Testis (tissue), 2 donors: ENCODE measurements around the gene TUBGCP3.

Experiments used
- POLR2A ChIP-seq: fragments of 450-650 bp; IDR thresholded peaks from one replicate; pipeline ENCODE4 v1.6.1; 2017; ENCODE audit warnings: antibody characterized with exemption, mild to moderate bottlenecking, moderate library complexity
- TF ChIP-seq, protein P1 (sequence below), 3 experiments: fragments of 450-650 bp in 2 of 3; fragments of 200-600 bp in 1 of 3; sonication (generic) in 1 of 3; IDR thresholded peaks; one replicate each; pipeline ENCODE4 v1.5.1; 2016 to 2019; ENCODE audit warnings: antibody characterized with exemption in 3 of 3, mild to moderate bottlenecking in 2 of 3, moderate library complexity in 1 of 3

DNA sequence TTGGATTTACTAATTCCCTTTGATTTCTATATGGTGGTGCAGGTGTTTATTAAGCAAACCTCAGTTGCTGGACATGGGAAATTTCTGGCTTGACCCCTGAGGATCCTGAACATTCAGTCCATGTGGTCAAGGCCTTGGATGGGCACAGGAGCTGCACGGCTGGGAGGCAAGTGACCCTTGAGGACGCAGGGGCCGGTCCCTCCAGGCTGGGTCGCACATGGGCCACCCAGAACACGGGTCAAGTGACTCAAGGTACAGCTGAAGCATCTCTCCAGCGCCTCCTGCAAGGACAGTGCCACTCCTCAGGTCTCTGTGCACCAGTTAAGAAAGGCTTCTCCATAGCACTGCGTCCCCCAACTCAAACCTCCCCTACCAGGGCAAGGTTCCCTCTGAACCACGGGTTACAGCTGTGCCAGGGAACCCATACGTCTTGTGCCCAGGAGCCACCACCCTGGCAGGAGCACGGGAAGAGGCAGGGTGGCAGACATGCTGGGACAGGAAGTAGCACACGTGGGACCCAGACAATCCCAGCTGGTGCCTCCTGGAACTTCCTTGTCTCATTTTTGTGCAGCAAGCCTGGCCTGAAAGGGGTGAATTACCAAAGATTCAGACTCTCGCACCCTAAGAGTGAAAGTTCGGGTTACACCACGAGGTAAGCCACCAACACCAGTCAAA is 118.7 kb downstream of the TUBGCP3 start:
- TF ChIP-seq, protein P1, sequence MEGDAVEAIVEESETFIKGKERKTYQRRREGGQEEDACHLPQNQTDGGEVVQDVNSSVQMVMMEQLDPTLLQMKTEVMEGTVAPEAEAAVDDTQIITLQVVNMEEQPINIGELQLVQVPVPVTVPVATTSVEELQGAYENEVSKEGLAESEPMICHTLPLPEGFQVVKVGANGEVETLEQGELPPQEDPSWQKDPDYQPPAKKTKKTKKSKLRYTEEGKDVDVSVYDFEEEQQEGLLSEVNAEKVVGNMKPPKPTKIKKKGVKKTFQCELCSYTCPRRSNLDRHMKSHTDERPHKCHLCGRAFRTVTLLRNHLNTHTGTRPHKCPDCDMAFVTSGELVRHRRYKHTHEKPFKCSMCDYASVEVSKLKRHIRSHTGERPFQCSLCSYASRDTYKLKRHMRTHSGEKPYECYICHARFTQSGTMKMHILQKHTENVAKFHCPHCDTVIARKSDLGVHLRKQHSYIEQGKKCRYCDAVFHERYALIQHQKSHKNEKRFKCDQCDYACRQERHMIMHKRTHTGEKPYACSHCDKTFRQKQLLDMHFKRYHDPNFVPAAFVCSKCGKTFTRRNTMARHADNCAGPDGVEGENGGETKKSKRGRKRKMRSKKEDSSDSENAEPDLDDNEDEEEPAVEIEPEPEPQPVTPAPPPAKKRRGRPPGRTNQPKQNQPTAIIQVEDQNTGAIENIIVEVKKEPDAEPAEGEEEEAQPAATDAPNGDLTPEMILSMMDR (IDR thresholded peaks at IDR 0.05): no peak
- TF ChIP-seq POLR2A: no peak
